ENCODE data around the gene SUPT16H.

GRCh38 chr14:21308132-21308478, 75.7 kb downstream of the SUPT16H start:
- TF ChIP-seq CTCF (IDR thresholded peaks at IDR 0.05), result no peak
- no peak for TF ChIP-seq POLR2A (IDR thresholded peaks at IDR 0.05)

Data from adrenal gland (tissue), 5 donors.